Panc1 (cell line): ENCODE data around the gene RPSA. TPM values are rescaled to one million over a fixed set of nuclear protein-coding genes. Genes with fewer than 3 reads are reported as not detected.

Source experiments
- ATAC-seq: fragments of 200-7000 bp; cut with Tn5 transposase; 2 replicates; pipeline ENCODE4 v1.9.1; 2020; ENCODE audit warnings: mild to moderate bottlenecking, moderate library complexity
- BruUV-seq: library from RNA; stranded (reverse); fragments of 400-500 nt; replicated peaks from 2 replicates; lab custom pipeline; 2021; lab: Mats Ljungman, UMichigan
- CTCF ChIA-PET: fragments of 300-600 bp; sonication (Branson Sonifier 250); formaldehyde crosslinking; loops from one replicate; lab custom pipeline; 2022; ENCODE audit warnings: antibody characterized with exemption; lab: Charles Lee
- POLR2A ChIA-PET: fragments of 300-600 bp; sonication (Branson Sonifier 250); formaldehyde crosslinking; loops from one replicate; lab custom pipeline; 2022; ENCODE audit warnings: antibody characterized with exemption; lab: Charles Lee
- DNase-seq: peaks from one replicate; pipeline ENCODE4 v3.0.0-alpha.2; 2010; ENCODE audit warnings: low read depth, low spot score
- H3K27ac ChIP-seq: 2 replicates; pipeline ENCODE4 v1.5.1; 2011; ENCODE audit warnings: mild to moderate bottlenecking, low read length, inconsistent platforms
- H3K27me3 ChIP-seq: fragments of 200-500 bp; sonication (Bioruptor generic); 2 replicates; pipeline ENCODE4 v1.6.0; 2014; ENCODE audit warnings: low read length, inconsistent platforms; ENCODE audit not compliant: control insufficient read depth, insufficient read depth
- H3K36me3 ChIP-seq: fragments of 200-500 bp; sonication (Bioruptor generic); 2 replicates; pipeline ENCODE4 v1.5.1; 2014; ENCODE audit warnings: inconsistent platforms, mild to moderate bottlenecking, low read length, moderate library complexity; ENCODE audit not compliant: control insufficient read depth, insufficient read depth
- H3K4me1 ChIP-seq: 2 replicates; pipeline ENCODE4 v1.5.1; 2011; ENCODE audit warnings: inconsistent platforms, mild to moderate bottlenecking, low read length, moderate library complexity; ENCODE audit not compliant: control insufficient read depth, insufficient read depth
- H3K4me3 ChIP-seq, 2 experiments: 2 replicates each; pipeline ENCODE4 v1.5.1; 2011 to 2012; ENCODE audit warnings: low read depth in 2 of 2, low read length in 2 of 2, mild to moderate bottlenecking in 2 of 2, inconsistent platforms in 1 of 2, moderate library complexity in 1 of 2
- H3K9me3 ChIP-seq: fragments of 200-500 bp; sonication (Bioruptor generic); 2 replicates; pipeline ENCODE4 v1.5.1; 2014; ENCODE audit warnings: low read depth, mild to moderate bottlenecking, inconsistent platforms, low read length, moderate library complexity; ENCODE audit not compliant: control insufficient read depth, insufficient read depth
- POLR2AphosphoS5 ChIP-seq: IDR thresholded peaks from 2 replicates; pipeline ENCODE4 v1.6.1; 2012; ENCODE audit warnings: mild to moderate bottlenecking, low read depth, low read length, moderate library complexity
- SIN3A ChIP-seq: IDR thresholded peaks from 2 replicates; pipeline ENCODE4 v1.6.1; 2012; ENCODE audit warnings: low read depth, mild to moderate bottlenecking, low read length, moderate library complexity, borderline replicate concordance; ENCODE audit not compliant: insufficient read depth
- TCF7L2 ChIP-seq: IDR thresholded peaks from 2 replicates; pipeline ENCODE4 v1.6.1; 2011; ENCODE audit warnings: mild to moderate bottlenecking, low read depth, low read length, inconsistent platforms
- in situ Hi-C: cut with HindIII; loops from 2 replicates; pipeline ENCODE4 v1.10.0; 2016; ENCODE audit warnings: low sequenced_read_pairs, low pct_unique_long_range_greater_than_20kb
- intact Hi-C: fragments of 100-400 bp; cut with micrococcal nuclease; formaldehyde crosslinking; loops from one replicate; pipeline ENCODE4 v1.10.0; 2022; ENCODE audit not compliant: unreplicated experiment
- total RNA-seq: library from RNA; stranded (reverse); gene quantifications from one replicate; pipeline ENCODE4 v1.2.1, GENCODE V29; 2021; ENCODE audit not compliant: unreplicated experiment
- TF ChIP-seq, protein P1 (sequence below), 2 experiments: IDR thresholded peaks; 2 replicates each; pipeline ENCODE4 v1.6.1; 2011 to 2012; ENCODE audit warnings: low read depth in 2 of 2, control low read depth in 1 of 2, low read length in 1 of 2, mild to moderate bottlenecking in 1 of 2, moderate library complexity in 1 of 2; ENCODE audit not compliant: insufficient read depth in 1 of 2
- TF ChIP-seq, protein P2 (sequence below): fragments of 450-650 bp; IDR thresholded peaks from 2 replicates; pipeline ENCODE4 v1.5.1; 2017; ENCODE audit warnings: mild to moderate bottlenecking

The RPSA gene
- total RNA-seq, 1 experiment from 2014 or later, result 856 TPM

GRCh38 chr3:39454591-39455217, 48.2 kb downstream of the RPSA start:
- no peaks in the 10 kb centered on the region for H3K27me3 ChIP-seq
- no peaks in the 10 kb centered on the region for H3K36me3 ChIP-seq
- no peaks in the 10 kb centered on the region for H3K9me3 ChIP-seq
- no peak overlapping the region for H3K4me3 ChIP-seq
- H3K4me1 ChIP-seq, result no peaks in the 10 kb centered on the region
- H3K27ac ChIP-seq, result no peak overlapping the region
- BruUV-seq, result no TSS peak
- in situ Hi-C loops (no loop called here), intact Hi-C loops (no loop called here)
- ATAC-seq (no peak), DNase-seq (no peak)
- ChIA-PET POLR2A (no interaction called here), CTCF (no interaction called here)
- TF ChIP-seq TCF7L2 (no peak), POLR2AphosphoS5 (no peak), SIN3A (no peak)
- TF ChIP-seq, protein P1, sequence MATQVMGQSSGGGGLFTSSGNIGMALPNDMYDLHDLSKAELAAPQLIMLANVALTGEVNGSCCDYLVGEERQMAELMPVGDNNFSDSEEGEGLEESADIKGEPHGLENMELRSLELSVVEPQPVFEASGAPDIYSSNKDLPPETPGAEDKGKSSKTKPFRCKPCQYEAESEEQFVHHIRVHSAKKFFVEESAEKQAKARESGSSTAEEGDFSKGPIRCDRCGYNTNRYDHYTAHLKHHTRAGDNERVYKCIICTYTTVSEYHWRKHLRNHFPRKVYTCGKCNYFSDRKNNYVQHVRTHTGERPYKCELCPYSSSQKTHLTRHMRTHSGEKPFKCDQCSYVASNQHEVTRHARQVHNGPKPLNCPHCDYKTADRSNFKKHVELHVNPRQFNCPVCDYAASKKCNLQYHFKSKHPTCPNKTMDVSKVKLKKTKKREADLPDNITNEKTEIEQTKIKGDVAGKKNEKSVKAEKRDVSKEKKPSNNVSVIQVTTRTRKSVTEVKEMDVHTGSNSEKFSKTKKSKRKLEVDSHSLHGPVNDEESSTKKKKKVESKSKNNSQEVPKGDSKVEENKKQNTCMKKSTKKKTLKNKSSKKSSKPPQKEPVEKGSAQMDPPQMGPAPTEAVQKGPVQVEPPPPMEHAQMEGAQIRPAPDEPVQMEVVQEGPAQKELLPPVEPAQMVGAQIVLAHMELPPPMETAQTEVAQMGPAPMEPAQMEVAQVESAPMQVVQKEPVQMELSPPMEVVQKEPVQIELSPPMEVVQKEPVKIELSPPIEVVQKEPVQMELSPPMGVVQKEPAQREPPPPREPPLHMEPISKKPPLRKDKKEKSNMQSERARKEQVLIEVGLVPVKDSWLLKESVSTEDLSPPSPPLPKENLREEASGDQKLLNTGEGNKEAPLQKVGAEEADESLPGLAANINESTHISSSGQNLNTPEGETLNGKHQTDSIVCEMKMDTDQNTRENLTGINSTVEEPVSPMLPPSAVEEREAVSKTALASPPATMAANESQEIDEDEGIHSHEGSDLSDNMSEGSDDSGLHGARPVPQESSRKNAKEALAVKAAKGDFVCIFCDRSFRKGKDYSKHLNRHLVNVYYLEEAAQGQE (IDR thresholded peaks at IDR 0.05; ENCODE audit: insufficient read depth in 1 of 2, low read depth in 2 of 2, low read length in 1 of 2), result no peak
- TF ChIP-seq, protein P2, sequence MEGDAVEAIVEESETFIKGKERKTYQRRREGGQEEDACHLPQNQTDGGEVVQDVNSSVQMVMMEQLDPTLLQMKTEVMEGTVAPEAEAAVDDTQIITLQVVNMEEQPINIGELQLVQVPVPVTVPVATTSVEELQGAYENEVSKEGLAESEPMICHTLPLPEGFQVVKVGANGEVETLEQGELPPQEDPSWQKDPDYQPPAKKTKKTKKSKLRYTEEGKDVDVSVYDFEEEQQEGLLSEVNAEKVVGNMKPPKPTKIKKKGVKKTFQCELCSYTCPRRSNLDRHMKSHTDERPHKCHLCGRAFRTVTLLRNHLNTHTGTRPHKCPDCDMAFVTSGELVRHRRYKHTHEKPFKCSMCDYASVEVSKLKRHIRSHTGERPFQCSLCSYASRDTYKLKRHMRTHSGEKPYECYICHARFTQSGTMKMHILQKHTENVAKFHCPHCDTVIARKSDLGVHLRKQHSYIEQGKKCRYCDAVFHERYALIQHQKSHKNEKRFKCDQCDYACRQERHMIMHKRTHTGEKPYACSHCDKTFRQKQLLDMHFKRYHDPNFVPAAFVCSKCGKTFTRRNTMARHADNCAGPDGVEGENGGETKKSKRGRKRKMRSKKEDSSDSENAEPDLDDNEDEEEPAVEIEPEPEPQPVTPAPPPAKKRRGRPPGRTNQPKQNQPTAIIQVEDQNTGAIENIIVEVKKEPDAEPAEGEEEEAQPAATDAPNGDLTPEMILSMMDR, result no peak

DNA sequence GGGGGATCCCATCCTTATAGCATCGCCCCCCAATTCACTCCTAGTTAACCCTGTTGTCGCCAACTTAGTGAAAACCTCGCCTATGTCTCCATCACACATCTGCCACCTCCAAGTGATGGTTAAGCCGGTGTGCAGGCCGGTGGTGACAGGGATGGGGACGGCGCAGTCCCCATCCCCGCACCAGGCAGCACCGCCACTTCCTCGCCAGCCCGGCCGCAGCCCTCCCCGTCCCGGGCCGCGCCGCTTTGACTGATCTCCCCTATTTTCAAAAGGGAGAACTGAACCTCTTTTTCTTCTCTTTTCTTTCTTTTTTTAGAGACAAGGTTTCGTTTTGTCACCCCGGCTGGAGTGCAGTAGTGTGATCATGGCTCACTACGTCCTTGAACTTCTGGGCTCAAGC, 49.6 kb downstream of the RPSA start:
- TF ChIP-seq, protein P2, result no peak
- TF ChIP-seq SIN3A (no peak), POLR2AphosphoS5 (no peak), TCF7L2 (no peak)
- TF ChIP-seq, protein P1 (IDR thresholded peaks at IDR 0.05; ENCODE audit: insufficient read depth in 1 of 2, low read depth in 2 of 2, low read length in 1 of 2), result no peak
- Histone ChIP-seq H3K27ac (no peak overlapping the region), H3K27me3 (no peaks in the 10 kb centered on the region), H3K4me3 (no peak overlapping the region), H3K9me3 (no peaks in the 10 kb centered on the region), H3K4me1 (no peaks in the 10 kb centered on the region), H3K36me3 (no peaks in the 10 kb centered on the region)
- DNase-seq, result no peak
- ChIA-PET POLR2A (no interaction called here), CTCF (no interaction called here)
- intact Hi-C loops (no loop called here), in situ Hi-C loops (no loop called here)
- ATAC-seq, result no peak
- no TSS peak for BruUV-seq
